ENCODE data around the gene FAM78A. TPM values are rescaled to one million over a fixed set of nuclear protein-coding genes. Genes with fewer than 3 reads are reported as not detected.
"Not testable (repeated sequence)": the region's sequence is repeated elsewhere in the genome, so short reads cannot be mapped to it uniquely, and the experiment has no call there.

FAM78A gene
- total RNA-seq, 1 experiment from 2014 or later = 0.87 TPM

GRCh38 chr9:131281119-131281965 is 5.0 kb upstream of the FAM78A start:
- DNase-seq (ENCODE audit: low spot score) = no peak

GRCh38 chr9:131280660-131281059 is 4.3 kb upstream of the FAM78A start:
- no peak for DNase-seq (ENCODE audit: low spot score)

- DNase-seq (ENCODE audit: low spot score) = no peak
These were observed 3.7 kb upstream of the FAM78A start for GRCh38 chr9:131279863-131280570.

- DNase-seq (ENCODE audit: low spot score) = no peak
These were observed 3.0 kb upstream of the FAM78A start for GRCh38 chr9:131279196-131279862.

GRCh38 chr9:131278702-131279111 is 2.4 kb upstream of the FAM78A start:
- no peak for DNase-seq (ENCODE audit: low spot score)

- DNase-seq (ENCODE audit: low spot score) = peak; percentile 76
These were observed 1.8 kb upstream of the FAM78A start for GRCh38 chr9:131277910-131278701.

GRCh38 chr9:131277287-131277909 is 1.1 kb upstream of the FAM78A start:
- DNase-seq (ENCODE audit: low spot score) = no peak

GRCh38 chr9:131276891-131277286 is 579 bp upstream of the FAM78A start:
- DNase-seq (ENCODE audit: low spot score) = no peak

GRCh38 chr9:131275332-131276093 is 797 bp downstream of the FAM78A start:
- no peak for DNase-seq (ENCODE audit: low spot score)

GRCh38 chr9:131274674-131275331 is 1.5 kb downstream of the FAM78A start:
- DNase-seq (ENCODE audit: low spot score) = no peak

- DNase-seq (ENCODE audit: low spot score) = no peak
These were observed 2.2 kb downstream of the FAM78A start for GRCh38 chr9:131273856-131274673.

GRCh38 chr9:131273146-131273855 is 3.0 kb downstream of the FAM78A start:
- DNase-seq (ENCODE audit: low spot score) = no peak

- no peak for DNase-seq (ENCODE audit: low spot score)
These were observed 4.1 kb downstream of the FAM78A start for GRCh38 chr9:131272212-131272611.

- no peak for DNase-seq (ENCODE audit: low spot score)
These were observed 4.8 kb downstream of the FAM78A start for GRCh38 chr9:131271506-131271931.

GRCh38 chr9:131271016-131271273 is 5.4 kb downstream of the FAM78A start:
- DNase-seq (ENCODE audit: low spot score) = not testable (repeated sequence)

- no peak for DNase-seq (ENCODE audit: low spot score)
These were observed 5.9 kb downstream of the FAM78A start for GRCh38 chr9:131270171-131271015.
